Measurements from ENCODE around the gene NRAP.

DNA sequence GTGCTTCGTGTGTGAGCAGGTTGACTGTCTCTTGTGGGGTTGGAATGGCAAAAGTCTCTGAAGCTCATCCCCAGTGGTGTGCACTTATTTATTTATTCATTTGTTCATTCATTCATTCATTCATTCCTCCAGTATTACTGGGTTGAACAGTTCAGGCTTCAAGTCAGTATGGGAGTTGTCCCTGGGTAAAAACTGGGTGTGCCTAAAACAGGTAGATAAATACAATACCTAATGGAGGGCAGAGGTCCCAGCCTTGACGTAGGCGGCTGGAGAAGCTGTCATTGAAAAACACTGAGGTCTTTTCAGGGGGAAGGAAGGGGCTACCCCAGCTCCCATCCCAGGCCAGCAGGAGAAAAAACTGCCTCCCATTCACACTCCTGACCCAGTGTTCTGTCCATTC is 26.9 kb upstream of the NRAP start:
- TF ChIP-seq, protein P1, sequence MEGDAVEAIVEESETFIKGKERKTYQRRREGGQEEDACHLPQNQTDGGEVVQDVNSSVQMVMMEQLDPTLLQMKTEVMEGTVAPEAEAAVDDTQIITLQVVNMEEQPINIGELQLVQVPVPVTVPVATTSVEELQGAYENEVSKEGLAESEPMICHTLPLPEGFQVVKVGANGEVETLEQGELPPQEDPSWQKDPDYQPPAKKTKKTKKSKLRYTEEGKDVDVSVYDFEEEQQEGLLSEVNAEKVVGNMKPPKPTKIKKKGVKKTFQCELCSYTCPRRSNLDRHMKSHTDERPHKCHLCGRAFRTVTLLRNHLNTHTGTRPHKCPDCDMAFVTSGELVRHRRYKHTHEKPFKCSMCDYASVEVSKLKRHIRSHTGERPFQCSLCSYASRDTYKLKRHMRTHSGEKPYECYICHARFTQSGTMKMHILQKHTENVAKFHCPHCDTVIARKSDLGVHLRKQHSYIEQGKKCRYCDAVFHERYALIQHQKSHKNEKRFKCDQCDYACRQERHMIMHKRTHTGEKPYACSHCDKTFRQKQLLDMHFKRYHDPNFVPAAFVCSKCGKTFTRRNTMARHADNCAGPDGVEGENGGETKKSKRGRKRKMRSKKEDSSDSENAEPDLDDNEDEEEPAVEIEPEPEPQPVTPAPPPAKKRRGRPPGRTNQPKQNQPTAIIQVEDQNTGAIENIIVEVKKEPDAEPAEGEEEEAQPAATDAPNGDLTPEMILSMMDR (IDR thresholded peaks at IDR 0.05): no peak
- TF ChIP-seq POLR2A (IDR thresholded peaks at IDR 0.05): no peak

All from thyroid gland (tissue), 4 donors.